Ascending aorta (tissue), 2 donors: ENCODE measurements around the gene VRK2. TPM values are rescaled to one million over a fixed set of nuclear protein-coding genes. Genes with fewer than 3 reads are reported as not detected.

Source experiments
- DNase-seq, 2 donors: peaks; one replicate each; pipeline ENCODE4 v3.0.0-alpha.2; 2019; ENCODE audit warnings: low spot score in 2 of 2
- H3K27ac ChIP-seq, 2 donors: fragments of 200-600 bp; sonication (generic); one replicate each; pipeline ENCODE4 v1.5.1; 2016 to 2017; ENCODE audit warnings: mild to moderate bottlenecking in 1 of 2
- H3K27me3 ChIP-seq: fragments of 200-600 bp; sonication (generic); one replicate; pipeline ENCODE4 v1.5.1; 2017
- H3K36me3 ChIP-seq, 2 donors: fragments of 200-600 bp; sonication (generic); one replicate each; pipeline ENCODE4 v1.5.1; 2016
- H3K4me1 ChIP-seq, 2 donors: fragments of 200-600 bp; sonication (generic); one replicate each; pipeline ENCODE4 v1.5.1; 2016 to 2017; ENCODE audit warnings: mild to moderate bottlenecking in 1 of 2
- H3K4me3 ChIP-seq, 2 donors: fragments of 200-600 bp; sonication (generic); one replicate each; pipeline ENCODE4 v1.5.1; 2016 to 2017; ENCODE audit warnings: mild to moderate bottlenecking in 1 of 2
- H3K9me3 ChIP-seq, 2 donors: fragments of 200-600 bp; sonication (generic); one replicate each; pipeline ENCODE4 v1.5.1; 2016
- intact Hi-C: fragments of 100-400 bp; cut with DNase I; formaldehyde crosslinking; loops from one replicate; pipeline ENCODE4 v1.15.1; 2023
- total RNA-seq: library from RNA; depleted of rRNA; stranded (reverse); fragments of >200 nt; gene quantifications from one replicate; pipeline ENCODE4 v1.1.0, GENCODE V29; 2016
- TF ChIP-seq, protein P1 (sequence below), 3 experiments: fragments of 200-600 bp in 2 of 3; fragments of 450-650 bp in 1 of 3; sonication (generic) in 2 of 3; IDR thresholded peaks; one replicate each; pipeline ENCODE4 v1.5.1; 2016 to 2019; ENCODE audit warnings: antibody characterized with exemption in 3 of 3, mild to moderate bottlenecking in 1 of 3, moderate library complexity in 1 of 3

Gene VRK2
- total RNA-seq, 1 donor from 2014 or later = 15.8 TPM

DNA sequence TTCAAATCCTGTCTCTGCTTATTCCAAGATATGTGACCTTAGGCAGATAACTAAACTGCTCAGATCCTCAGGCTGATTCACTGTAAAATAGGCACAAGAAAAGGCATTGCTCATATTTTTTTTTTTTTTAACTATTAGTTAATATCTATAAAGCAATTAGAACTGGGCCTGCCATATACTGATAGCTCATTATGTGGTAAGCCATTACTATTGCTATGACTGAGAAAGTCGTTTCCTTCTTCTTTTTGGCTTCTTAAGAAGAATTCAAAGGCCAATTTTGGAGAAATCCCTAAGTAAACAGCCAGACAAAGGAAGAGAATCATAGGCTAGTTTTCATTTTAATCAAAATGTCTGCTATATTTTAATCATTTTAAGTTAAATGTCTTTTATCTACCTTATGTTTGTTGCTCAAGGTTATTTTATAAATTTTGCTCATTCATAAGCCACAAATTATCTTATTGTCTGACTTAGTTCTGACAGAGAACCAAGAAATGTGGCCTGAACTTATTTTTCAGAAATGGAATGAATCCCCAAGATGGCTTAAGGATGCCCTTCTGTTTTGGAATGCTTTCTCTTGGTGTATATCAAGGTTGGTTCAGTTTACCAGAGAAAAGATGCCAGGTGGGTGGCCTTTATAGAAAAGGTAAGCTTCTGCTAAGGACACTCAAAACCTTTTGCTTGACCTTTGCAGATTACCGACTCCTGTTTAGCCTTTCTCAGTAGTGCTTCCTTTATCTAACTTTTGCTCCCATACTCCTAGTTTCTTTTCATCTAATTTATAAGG lies 21.3 kb upstream of the VRK2 start:
- H3K27ac ChIP-seq = no peak overlapping the region
- TF ChIP-seq, protein P1, sequence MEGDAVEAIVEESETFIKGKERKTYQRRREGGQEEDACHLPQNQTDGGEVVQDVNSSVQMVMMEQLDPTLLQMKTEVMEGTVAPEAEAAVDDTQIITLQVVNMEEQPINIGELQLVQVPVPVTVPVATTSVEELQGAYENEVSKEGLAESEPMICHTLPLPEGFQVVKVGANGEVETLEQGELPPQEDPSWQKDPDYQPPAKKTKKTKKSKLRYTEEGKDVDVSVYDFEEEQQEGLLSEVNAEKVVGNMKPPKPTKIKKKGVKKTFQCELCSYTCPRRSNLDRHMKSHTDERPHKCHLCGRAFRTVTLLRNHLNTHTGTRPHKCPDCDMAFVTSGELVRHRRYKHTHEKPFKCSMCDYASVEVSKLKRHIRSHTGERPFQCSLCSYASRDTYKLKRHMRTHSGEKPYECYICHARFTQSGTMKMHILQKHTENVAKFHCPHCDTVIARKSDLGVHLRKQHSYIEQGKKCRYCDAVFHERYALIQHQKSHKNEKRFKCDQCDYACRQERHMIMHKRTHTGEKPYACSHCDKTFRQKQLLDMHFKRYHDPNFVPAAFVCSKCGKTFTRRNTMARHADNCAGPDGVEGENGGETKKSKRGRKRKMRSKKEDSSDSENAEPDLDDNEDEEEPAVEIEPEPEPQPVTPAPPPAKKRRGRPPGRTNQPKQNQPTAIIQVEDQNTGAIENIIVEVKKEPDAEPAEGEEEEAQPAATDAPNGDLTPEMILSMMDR (IDR thresholded peaks at IDR 0.05) = no peak
- no peak for DNase-seq
- intact Hi-C loops = no loop called here
- H3K4me3 ChIP-seq = no peak overlapping the region
- H3K36me3 ChIP-seq = no peaks in the 10 kb centered on the region
- H3K9me3 ChIP-seq = no peaks in the 10 kb centered on the region
- H3K4me1 ChIP-seq = no peaks in the 10 kb centered on the region
- no peaks in the 10 kb centered on the region for H3K27me3 ChIP-seq

DNA sequence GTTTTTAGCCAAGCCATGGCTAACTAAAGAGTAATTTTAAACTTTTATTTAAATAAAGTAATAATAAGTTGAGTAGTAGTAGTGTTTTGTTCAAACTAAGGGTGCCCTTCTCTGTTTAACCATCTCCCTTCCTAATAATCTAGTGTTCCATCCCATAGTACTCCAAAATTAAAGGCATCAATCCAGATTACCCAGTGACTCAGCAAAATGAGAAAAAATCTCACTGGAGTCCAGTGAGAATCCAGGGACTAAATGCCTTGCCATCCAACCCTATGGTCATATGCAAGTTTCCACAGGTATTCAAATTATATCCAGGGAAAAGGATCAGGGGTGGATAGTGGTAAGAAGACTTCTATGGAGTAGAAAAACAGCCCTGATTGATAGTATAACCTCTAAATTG lies 19.6 kb upstream of the VRK2 start:
- Histone ChIP-seq H3K9me3 (no peaks in the 10 kb centered on the region), H3K4me1 (no peaks in the 10 kb centered on the region), H3K27me3 (no peaks in the 10 kb centered on the region), H3K36me3 (no peaks in the 10 kb centered on the region), H3K27ac (no peak overlapping the region), H3K4me3 (no peak overlapping the region)
- TF ChIP-seq, protein P1 (IDR thresholded peaks at IDR 0.05) = no peak
- no peak for DNase-seq
- intact Hi-C loops = no loop called here

DNA sequence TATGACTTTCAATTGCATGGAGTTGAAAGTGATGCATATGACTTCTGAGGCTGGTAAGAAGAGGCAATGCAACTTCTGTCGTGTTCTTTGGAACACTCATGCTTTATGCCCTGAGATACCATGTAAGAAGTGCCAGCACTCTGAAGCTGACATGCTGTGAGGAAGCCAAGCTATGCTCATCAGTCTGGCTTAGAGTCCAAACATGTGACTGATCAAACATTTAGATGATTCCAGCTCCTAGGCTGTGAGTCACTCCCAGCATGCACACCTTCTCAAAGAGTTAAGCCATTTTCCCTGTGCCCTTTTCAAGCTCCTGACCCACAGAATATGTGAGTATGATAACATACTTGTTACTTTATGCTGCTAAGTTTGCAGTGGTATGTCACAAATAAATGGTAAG lies 15.8 kb upstream of the VRK2 start:
- Histone ChIP-seq H3K4me1 (no peaks in the 10 kb centered on the region), H3K27me3 (no peaks in the 10 kb centered on the region), H3K27ac (no peak overlapping the region), H3K36me3 (no peaks in the 10 kb centered on the region), H3K9me3 (no peaks in the 10 kb centered on the region), H3K4me3 (no peak overlapping the region)
- intact Hi-C loops = no loop called here
- TF ChIP-seq, protein P1 (IDR thresholded peaks at IDR 0.05) = no peak
- DNase-seq = no peak

DNA sequence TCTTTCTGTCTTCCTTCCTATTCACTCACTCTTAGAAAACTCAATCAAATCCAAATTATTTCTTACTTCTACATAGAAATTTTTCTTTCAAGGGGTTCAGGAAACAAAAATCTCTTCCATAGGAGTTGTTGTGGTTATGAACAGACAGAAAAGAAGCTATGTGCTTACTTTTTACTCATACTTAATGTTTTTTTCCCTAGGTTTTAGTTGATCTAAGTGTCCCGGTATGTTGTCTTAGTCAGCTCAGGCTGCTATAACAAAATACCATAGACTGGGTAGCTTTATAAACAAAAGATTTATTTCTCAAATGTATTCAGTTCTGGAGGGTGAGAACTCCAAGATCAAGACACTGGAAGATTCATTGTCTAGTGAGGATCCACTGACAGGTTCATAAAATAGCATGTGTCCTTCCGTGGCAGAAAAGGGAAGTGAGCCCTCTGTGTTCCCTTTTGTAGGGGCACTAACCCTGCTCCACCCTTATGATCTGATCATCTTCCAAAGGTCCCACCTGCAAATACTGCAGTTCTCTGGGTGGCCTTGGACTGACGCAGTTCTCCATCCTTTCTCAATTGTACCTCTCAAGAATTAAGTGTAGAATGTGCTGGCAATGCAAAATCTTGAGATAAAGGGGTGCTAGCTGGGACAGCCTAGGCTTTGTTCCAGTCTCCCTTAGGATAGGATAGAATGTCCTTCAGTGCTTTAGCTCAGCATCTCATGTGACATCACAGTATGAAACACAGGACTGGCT lies 14.4 kb upstream of the VRK2 start:
- no peaks in the 10 kb centered on the region for H3K27me3 ChIP-seq
- intact Hi-C loops = no loop called here
- no peaks in the 10 kb centered on the region for H3K36me3 ChIP-seq
- DNase-seq = no peak
- H3K9me3 ChIP-seq = no peaks in the 10 kb centered on the region
- H3K4me1 ChIP-seq = no peaks in the 10 kb centered on the region
- H3K4me3 ChIP-seq = no peak overlapping the region
- TF ChIP-seq, protein P1 (IDR thresholded peaks at IDR 0.05) = no peak
- H3K27ac ChIP-seq = no peak overlapping the region

DNA sequence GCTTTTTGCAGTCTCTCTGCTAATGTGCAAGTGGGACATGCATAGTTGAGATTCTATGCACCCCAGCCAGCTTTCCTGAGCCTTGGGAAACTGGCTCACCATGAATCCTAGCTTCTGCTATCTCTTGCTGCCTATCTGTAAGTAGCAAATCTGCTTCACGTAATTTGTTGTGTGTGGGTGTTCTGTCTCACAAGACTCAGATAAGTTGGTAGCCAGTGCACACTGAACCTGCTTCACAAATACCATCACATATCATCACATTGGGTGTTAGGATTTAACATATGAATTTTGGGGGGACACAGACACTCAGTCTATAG lies 13.9 kb upstream of the VRK2 start:
- TF ChIP-seq, protein P1 (IDR thresholded peaks at IDR 0.05) = no peak
- H3K4me3 ChIP-seq = no peak overlapping the region
- no peaks in the 10 kb centered on the region for H3K36me3 ChIP-seq
- H3K27ac ChIP-seq = no peak overlapping the region
- intact Hi-C loops = no loop called here
- H3K27me3 ChIP-seq = no peaks in the 10 kb centered on the region
- H3K4me1 ChIP-seq = no peaks in the 10 kb centered on the region
- no peaks in the 10 kb centered on the region for H3K9me3 ChIP-seq
- no peak for DNase-seq
